Subcutaneous adipose tissue (tissue), 4 donors: Measurements from ENCODE around the gene SPCS3. TPM values are rescaled to one million over a fixed set of nuclear protein-coding genes. Genes with fewer than 3 reads are reported as not detected.

ENCODE experiments used
- total RNA-seq, 4 donors: library from RNA; depleted of rRNA; stranded (reverse); fragments of >200 nt; gene quantifications; one replicate each; pipeline ENCODE4 v1.1.0, GENCODE V29; 2016
- TF ChIP-seq, protein P1 (sequence below): fragments of 450-650 bp; IDR thresholded peaks from one replicate; pipeline ENCODE4 v1.5.1; 2016; ENCODE audit warnings: low read depth, mild to moderate bottlenecking, control low read depth, antibody characterized with exemption, moderate library complexity

SPCS3 gene
- total RNA-seq, 4 donors from 2014 or later: 47.3 to 102 (median 59.9) TPM

DNA sequence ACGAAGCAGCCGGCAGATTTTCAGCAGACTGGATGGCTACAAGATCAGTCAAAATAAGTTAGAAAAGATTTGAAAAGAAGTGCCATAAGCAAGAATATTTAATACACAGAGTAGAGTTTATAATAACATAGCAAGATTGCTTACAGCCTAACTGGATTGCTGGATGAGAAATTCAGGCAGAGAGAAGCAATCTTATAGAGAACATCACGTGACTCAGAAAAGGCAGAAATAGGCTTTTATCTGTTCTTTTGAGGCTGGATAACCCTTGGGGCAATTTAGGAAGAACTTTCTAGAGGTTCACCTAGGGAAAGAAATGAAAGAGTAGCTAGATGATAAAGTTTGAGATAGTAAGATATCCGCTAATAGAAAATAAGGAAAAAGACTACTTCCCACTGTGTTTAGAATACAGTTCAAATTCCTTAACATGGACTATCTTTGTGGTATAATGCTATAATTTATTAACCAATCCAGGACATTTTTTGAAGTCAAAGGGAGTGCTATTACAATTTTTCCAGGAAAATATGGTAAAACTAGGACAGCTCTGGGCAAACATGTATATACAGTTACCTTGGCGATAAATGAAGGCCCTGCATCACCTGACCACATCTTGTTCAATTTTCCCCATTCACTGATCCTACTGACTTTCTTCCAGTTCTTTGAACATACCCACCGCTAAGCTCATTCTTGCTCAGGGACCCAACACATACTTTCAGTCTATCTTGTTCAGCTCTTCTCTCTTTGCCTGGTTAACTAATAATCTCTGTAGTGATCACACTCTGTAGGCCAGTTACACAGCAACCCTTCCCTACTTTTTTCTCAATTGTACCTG, 12.7 kb upstream of the SPCS3 start:
- TF ChIP-seq, protein P1, sequence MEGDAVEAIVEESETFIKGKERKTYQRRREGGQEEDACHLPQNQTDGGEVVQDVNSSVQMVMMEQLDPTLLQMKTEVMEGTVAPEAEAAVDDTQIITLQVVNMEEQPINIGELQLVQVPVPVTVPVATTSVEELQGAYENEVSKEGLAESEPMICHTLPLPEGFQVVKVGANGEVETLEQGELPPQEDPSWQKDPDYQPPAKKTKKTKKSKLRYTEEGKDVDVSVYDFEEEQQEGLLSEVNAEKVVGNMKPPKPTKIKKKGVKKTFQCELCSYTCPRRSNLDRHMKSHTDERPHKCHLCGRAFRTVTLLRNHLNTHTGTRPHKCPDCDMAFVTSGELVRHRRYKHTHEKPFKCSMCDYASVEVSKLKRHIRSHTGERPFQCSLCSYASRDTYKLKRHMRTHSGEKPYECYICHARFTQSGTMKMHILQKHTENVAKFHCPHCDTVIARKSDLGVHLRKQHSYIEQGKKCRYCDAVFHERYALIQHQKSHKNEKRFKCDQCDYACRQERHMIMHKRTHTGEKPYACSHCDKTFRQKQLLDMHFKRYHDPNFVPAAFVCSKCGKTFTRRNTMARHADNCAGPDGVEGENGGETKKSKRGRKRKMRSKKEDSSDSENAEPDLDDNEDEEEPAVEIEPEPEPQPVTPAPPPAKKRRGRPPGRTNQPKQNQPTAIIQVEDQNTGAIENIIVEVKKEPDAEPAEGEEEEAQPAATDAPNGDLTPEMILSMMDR: no peak

DNA sequence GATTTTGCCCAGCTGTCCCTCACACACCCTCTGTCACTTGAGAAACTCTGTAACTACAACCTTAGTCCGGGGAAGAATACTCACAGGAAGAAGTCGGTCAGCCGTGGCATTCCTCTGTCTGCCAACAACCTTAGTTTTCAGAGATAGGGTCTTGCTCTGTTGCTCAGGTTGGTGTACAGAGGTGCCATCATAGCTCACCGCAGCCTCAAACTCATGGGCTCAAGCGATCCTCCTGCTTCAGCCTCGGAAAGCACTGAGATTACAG, 12.2 kb upstream of the SPCS3 start:
- TF ChIP-seq, protein P1: no peak

DNA sequence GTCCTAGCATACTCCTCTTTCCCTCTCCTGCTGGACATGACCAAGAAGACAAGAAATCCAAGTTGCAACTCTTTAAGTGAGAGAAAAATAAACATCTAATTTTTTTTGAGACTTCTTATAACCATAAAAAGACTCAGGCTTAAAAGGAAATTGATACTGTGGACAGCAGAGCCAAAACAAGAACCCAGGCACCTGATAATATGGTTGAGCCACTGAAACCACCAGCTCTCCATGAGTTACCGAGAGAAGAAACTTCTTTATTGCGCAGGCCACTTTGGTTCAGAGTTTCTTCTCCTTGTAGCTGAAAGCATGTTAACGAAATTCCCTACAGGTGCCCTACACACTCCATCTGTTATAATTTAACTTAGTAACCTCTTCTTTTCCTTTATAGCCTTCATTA, 11.3 kb upstream of the SPCS3 start:
- TF ChIP-seq, protein P1: no peak

DNA sequence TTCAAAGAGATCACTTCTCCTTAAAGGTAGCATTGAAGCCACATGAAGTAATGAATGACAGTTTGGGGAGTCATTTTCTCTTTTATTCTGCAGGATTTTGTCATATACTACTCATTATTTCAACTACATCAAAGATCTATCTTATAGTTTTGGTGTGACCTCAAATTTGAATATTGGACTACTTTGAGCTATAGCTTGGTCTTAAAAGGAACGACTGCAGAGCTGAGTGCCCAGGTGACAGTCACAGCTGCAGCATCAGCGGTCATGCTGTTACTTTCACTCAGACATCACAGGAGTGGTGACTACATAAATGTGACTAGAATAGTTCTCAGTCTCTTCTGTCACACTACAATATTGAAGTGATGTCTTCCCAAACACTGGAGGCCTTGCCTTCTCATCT, 10.7 kb upstream of the SPCS3 start:
- TF ChIP-seq, protein P1: no peak

DNA sequence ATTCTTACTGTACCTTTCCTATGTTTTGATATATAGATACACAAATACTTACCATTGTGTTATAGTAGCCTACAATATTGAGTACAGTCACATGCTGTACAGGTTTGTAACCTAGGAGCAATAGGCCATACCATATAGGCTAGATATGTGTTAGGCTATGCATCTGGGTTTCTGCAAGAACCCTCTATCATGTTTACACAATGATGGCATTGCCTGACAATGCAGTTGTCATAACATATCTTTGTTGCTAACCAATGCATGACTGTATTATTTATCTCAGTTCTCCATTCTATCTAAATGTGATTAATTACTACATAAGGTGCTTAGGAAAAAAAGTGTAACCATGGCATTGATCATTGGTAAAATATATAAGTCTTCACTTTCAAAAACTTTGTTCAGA, 10.0 kb upstream of the SPCS3 start:
- TF ChIP-seq, protein P1: no peak

DNA sequence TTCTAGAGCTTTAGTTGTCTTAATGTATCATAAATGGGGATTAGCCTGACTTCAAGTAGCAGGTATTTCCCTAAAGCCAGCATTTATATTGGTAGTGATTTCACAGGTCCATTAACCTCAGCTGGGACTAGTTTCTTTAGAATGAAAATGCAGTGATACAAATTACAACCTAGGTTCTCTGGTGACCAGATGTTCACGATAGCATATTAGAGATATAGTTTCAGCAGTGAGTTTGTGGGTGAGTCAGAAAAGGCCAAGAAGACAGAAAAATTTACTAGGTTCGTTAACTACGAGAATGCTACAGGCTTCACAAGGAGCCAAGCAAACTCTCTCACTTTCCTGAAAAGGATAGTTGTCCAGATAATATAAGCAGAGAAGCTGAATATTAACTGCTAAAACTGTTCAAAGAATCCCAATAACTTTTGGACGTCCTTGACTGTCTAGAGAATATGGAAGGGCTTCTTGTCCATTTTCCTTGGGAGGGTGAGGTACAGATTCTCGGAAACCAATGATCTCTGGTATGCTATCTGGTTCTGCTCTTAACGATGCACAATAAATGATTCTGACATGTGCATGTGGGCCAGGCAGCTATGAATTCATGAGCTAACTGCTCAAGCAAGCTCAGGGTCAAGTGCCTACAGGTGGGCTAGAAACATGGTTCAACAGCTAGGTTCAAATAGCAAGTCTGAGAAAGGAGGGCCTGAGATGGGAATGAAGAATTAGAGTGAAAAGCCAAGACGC, 6.0 kb upstream of the SPCS3 start:
- TF ChIP-seq, protein P1: no peak

DNA sequence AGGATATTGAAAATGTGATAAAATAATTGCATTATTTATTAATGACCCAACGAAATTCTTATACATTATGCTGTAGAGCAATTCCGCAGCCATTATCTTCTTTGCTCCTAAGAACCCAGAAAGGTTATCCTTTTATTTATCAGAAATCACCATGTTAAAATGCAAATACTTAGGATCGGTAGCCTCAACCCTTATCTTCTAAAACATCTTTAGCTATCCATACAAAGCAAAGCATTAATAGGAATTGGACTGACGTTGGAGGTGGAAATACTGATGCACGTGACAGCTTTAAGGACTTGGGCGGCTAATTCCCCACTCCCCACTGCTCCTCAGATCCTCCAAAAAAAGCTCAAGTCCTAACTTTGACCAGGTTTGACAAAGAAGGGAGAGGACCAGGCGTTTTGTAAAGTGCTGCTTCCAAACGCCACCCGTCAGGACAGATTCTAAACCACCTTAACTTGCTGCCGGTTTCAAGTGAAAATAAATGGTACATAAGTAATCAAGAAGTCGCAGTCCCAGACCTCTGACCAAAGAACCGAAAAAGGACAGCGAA, 539 bp upstream of the SPCS3 start:
- TF ChIP-seq, protein P1: no peak
